ENCODE results near the gene MUC4. TPM values are rescaled to one million over a fixed set of nuclear protein-coding genes. Genes with fewer than 3 reads are reported as not detected.
"Not testable (repeated sequence)": the region's sequence is repeated elsewhere in the genome, so short reads cannot be mapped to it uniquely, and the experiment has no call there.

MUC4 gene
- total RNA-seq, 1 donor from 2014 or later = not detected

GRCh38 chr3:195771646-195772300, 40.0 kb downstream of the MUC4 start:
- H3K4me1 Mint-ChIP-seq = no peaks in the 10 kb centered on the region
- Histone ChIP-seq H3K4me3 (no peak overlapping the region), H3F3A (ENCODE audit: low read depth) (no peaks in the 10 kb centered on the region), H3K27ac (no peak overlapping the region), H4K20me1 (ENCODE audit: low read depth) (no peaks in the 10 kb centered on the region), H3K9ac (no peak overlapping the region), H3K9me3 (ENCODE audit: low read depth) (no peaks in the 10 kb centered on the region), H3K27me3 (no peaks in the 10 kb centered on the region), H2AFZ (replicated peaks) (no peak overlapping the region), H3K4me1 (no peaks in the 10 kb centered on the region), H3K36me3 (no peaks in the 10 kb centered on the region), H3K79me2 (ENCODE audit: low read depth) (no peaks in the 10 kb centered on the region), H3K4me2 (no peak overlapping the region)
- H3K27ac Mint-ChIP-seq = no peak overlapping the region
- peak; percentile 1 for DNase-seq (ENCODE audit: low spot score)
- no peaks in the 10 kb centered on the region for H3K27me3 Mint-ChIP-seq (ENCODE audit: insufficient read depth, low read depth)
- TF ChIP-seq CTCF (IDR thresholded peaks at IDR 0.05) (no peak), EZH2 (IDR thresholded peaks at IDR 0.05) (no peak), EZH2phosphoT487 (IDR thresholded peaks at IDR 0.05) (no peak)
- H3K4me3 Mint-ChIP-seq = no peak overlapping the region
- peaks cover 6% of the 10 kb centered on the region for H3K9me3 Mint-ChIP-seq
- no peaks in the 10 kb centered on the region for H3K36me3 Mint-ChIP-seq

- H2AFZ ChIP-seq (replicated peaks); H3K4me2 ChIP-seq; H3K27ac Mint-ChIP-seq; H3K36me3 ChIP-seq; H3K4me1 ChIP-seq; H3K4me3 ChIP-seq; H3K27me3 ChIP-seq; H3K4me1 Mint-ChIP-seq; DNase-seq (ENCODE audit: low spot score); H3K9me3 ChIP-seq (ENCODE audit: low read depth); H3K4me3 Mint-ChIP-seq; H3K79me2 ChIP-seq (ENCODE audit: low read depth); H3K27me3 Mint-ChIP-seq (ENCODE audit: insufficient read depth, low read depth); H3F3A ChIP-seq (ENCODE audit: low read depth); H4K20me1 ChIP-seq (ENCODE audit: low read depth); H3K9ac ChIP-seq; H3K9me3 Mint-ChIP-seq; H3K27ac ChIP-seq; H3K36me3 Mint-ChIP-seq: not testable (repeated sequence)
Measured at GRCh38 chr3:195770841-195771645, 40.7 kb downstream of the MUC4 start.

GRCh38 chr3:195770081-195770840, 41.5 kb downstream of the MUC4 start:
- no peak for DNase-seq (ENCODE audit: low spot score)
- Mint-ChIP-seq H3K9me3 (peaks cover 6% of the 10 kb centered on the region), H3K4me1 (no peaks in the 10 kb centered on the region), H3K27ac (no peak overlapping the region), H3K27me3 (ENCODE audit: insufficient read depth, low read depth) (no peaks in the 10 kb centered on the region), H3K36me3 (no peaks in the 10 kb centered on the region), H3K4me3 (no peak overlapping the region)
- Histone ChIP-seq H3K4me1 (no peaks in the 10 kb centered on the region), H2AFZ (replicated peaks) (no peak overlapping the region), H3K27ac (no peak overlapping the region), H3F3A (ENCODE audit: low read depth) (no peaks in the 10 kb centered on the region), H4K20me1 (ENCODE audit: low read depth) (no peaks in the 10 kb centered on the region), H3K79me2 (ENCODE audit: low read depth) (no peaks in the 10 kb centered on the region), H3K9ac (no peak overlapping the region), H3K27me3 (no peaks in the 10 kb centered on the region), H3K36me3 (no peaks in the 10 kb centered on the region), H3K9me3 (ENCODE audit: low read depth) (no peaks in the 10 kb centered on the region), H3K4me3 (no peak overlapping the region), H3K4me2 (no peak overlapping the region)
- no peak for TF ChIP-seq EZH2phosphoT487 (IDR thresholded peaks at IDR 0.05)
- TF ChIP-seq CTCF (IDR thresholded peaks at IDR 0.05) = no peak
- no peak for TF ChIP-seq EZH2 (IDR thresholded peaks at IDR 0.05)

Data from neural progenitor cell (in vitro differentiated cells).